ENCODE measurements around the gene PRG2.
A peak's percentile ranks its signal among the peaks of the same experiment; 100 is the strongest.

Gene PRG2

DNA sequence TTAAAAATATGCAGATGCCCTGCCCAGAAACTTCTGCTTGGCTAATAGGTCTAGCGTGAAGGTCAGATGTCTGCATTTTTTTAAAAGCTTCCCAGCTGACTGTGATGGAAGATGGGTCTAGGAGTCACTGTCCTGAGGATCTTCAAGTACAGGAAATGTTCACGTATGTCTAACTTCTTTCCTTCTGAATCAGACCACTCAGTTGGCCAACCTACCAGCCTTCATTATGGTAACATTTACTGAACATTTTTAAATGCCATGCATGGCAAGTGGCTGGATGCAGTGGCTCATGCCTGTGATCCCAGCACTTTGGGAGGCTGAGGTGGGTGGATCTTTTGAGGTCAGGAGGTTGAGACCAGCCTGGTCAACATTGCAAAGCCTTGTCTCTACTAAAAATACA is 1.1 kb upstream of the PRG2 start:
- TF ChIP-seq, protein P1, sequence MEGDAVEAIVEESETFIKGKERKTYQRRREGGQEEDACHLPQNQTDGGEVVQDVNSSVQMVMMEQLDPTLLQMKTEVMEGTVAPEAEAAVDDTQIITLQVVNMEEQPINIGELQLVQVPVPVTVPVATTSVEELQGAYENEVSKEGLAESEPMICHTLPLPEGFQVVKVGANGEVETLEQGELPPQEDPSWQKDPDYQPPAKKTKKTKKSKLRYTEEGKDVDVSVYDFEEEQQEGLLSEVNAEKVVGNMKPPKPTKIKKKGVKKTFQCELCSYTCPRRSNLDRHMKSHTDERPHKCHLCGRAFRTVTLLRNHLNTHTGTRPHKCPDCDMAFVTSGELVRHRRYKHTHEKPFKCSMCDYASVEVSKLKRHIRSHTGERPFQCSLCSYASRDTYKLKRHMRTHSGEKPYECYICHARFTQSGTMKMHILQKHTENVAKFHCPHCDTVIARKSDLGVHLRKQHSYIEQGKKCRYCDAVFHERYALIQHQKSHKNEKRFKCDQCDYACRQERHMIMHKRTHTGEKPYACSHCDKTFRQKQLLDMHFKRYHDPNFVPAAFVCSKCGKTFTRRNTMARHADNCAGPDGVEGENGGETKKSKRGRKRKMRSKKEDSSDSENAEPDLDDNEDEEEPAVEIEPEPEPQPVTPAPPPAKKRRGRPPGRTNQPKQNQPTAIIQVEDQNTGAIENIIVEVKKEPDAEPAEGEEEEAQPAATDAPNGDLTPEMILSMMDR (IDR thresholded peaks at IDR 0.05; ENCODE audit: low read depth, low read length): no peak
- no peak for TF ChIP-seq EZH2phosphoT487 (IDR thresholded peaks at IDR 0.05; ENCODE audit: low read depth)
- Histone ChIP-seq H3K9ac (ENCODE audit: low read length) (no peak overlapping the region), H3K4me3 (ENCODE audit: low read length) (no peak overlapping the region), H2AFZ (ENCODE audit: low read depth, low read length) (no peak overlapping the region), H4K20me1 (ENCODE audit: insufficient read depth, low read length) (no peaks in the 10 kb centered on the region), H3K4me2 (ENCODE audit: low read length) (no peak overlapping the region), H3K27me3 (ENCODE audit: low read depth, low read length) (no peaks in the 10 kb centered on the region), H3K9me3 (ENCODE audit: insufficient read depth, low read length) (no peaks in the 10 kb centered on the region), H3K36me3 (replicated peaks; ENCODE audit: low read depth, low read length) (no peaks in the 10 kb centered on the region), H3K79me2 (ENCODE audit: low read length) (no peaks in the 10 kb centered on the region), H3K4me1 (ENCODE audit: low read length) (peaks cover 10% of the 10 kb centered on the region), H3K27ac (ENCODE audit: low read length) (no peak overlapping the region)

DNA sequence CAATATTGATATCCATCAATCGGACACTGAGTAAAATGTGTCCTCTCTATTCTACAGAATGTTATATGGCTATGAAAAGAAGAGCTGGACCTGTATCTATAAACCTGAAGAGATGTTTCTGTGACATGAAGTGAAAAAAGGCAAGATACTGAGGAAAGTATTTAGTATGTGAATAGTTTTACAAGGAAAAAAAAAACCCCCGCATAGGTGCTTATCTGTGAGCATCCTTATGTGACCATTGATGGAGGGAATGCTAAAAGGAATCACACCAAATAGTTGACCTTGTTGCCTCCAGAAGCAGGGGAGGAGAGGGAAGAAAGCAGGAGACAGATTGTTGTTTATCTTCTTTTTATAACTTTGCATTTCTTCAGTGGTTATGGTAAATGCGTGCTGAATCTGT is 661 bp upstream of the PRG2 start:
- Histone ChIP-seq H3K27me3 (ENCODE audit: low read depth, low read length) (no peaks in the 10 kb centered on the region), H3K9ac (ENCODE audit: low read length) (no peak overlapping the region), H3K36me3 (replicated peaks; ENCODE audit: low read depth, low read length) (no peaks in the 10 kb centered on the region), H4K20me1 (ENCODE audit: insufficient read depth, low read length) (no peaks in the 10 kb centered on the region), H3K79me2 (ENCODE audit: low read length) (no peaks in the 10 kb centered on the region), H3K4me1 (ENCODE audit: low read length) (peaks cover 15% of the 10 kb centered on the region), H3K4me3 (ENCODE audit: low read length) (no peak overlapping the region), H3K9me3 (ENCODE audit: insufficient read depth, low read length) (no peaks in the 10 kb centered on the region), H3K27ac (ENCODE audit: low read length) (no peak overlapping the region), H2AFZ (ENCODE audit: low read depth, low read length) (no peak overlapping the region), H3K4me2 (ENCODE audit: low read length) (no peak overlapping the region)
- TF ChIP-seq, protein P1 (IDR thresholded peaks at IDR 0.05; ENCODE audit: low read depth, low read length): no peak
- TF ChIP-seq EZH2phosphoT487 (IDR thresholded peaks at IDR 0.05; ENCODE audit: low read depth): no peak

DNA sequence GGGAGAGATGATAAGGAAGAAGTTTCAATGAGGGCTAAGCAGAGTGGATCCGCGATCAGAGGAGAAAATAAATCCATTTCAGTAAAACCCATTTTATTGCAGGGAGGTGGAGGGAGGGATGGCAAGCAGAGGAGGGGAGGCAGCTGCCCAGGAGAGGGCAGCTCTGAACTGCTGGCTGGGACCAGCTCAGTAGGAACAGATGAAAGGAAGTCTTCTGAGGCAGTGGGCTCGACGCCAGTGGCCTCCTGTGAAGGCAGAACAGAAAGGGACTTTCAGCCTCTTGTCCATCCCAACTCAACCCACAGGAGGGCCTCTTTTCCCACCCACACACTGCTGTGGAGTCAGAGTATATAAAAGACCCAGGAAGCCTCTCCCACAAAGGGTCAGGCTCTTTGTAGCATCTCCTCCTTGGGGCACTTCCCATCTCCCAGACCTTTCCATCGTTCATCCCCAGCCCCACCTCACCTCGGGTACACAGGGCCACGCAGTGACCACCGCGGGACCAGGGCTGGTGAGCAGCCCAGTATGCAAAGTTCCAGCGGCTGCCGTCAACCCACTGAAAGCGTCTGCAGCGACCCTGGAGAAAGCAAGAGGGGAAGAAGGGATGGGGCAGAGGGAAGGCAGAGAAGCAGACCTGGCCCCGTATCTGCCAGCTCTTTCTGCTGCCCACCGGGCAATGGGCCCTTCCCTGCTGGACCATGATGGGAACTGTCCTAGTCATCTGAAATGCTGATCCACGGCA is 3.0 kb downstream of the PRG2 start:
- no peaks in the 10 kb centered on the region for H3K9me3 ChIP-seq (ENCODE audit: insufficient read depth, low read length)
- H3K79me2 ChIP-seq (ENCODE audit: low read length): no peaks in the 10 kb centered on the region
- H3K4me1 ChIP-seq (ENCODE audit: low read length): peaks cover 31% of the 10 kb centered on the region
- no peak overlapping the region for H3K27ac ChIP-seq (ENCODE audit: low read length)
- H3K27me3 ChIP-seq (ENCODE audit: low read depth, low read length): no peaks in the 10 kb centered on the region
- H2AFZ ChIP-seq (ENCODE audit: low read depth, low read length): no peak overlapping the region
- H3K9ac ChIP-seq (ENCODE audit: low read length): no peak overlapping the region
- H3K36me3 ChIP-seq (replicated peaks; ENCODE audit: low read depth, low read length): no peaks in the 10 kb centered on the region
- no peaks in the 10 kb centered on the region for H4K20me1 ChIP-seq (ENCODE audit: insufficient read depth, low read length)
- TF ChIP-seq, protein P1 (IDR thresholded peaks at IDR 0.05; ENCODE audit: low read depth, low read length): peak; percentile 39
- TF ChIP-seq EZH2phosphoT487 (IDR thresholded peaks at IDR 0.05; ENCODE audit: low read depth): no peak
- no peak overlapping the region for H3K4me3 ChIP-seq (ENCODE audit: low read length)
- H3K4me2 ChIP-seq (ENCODE audit: low read length): no peak overlapping the region

DNA sequence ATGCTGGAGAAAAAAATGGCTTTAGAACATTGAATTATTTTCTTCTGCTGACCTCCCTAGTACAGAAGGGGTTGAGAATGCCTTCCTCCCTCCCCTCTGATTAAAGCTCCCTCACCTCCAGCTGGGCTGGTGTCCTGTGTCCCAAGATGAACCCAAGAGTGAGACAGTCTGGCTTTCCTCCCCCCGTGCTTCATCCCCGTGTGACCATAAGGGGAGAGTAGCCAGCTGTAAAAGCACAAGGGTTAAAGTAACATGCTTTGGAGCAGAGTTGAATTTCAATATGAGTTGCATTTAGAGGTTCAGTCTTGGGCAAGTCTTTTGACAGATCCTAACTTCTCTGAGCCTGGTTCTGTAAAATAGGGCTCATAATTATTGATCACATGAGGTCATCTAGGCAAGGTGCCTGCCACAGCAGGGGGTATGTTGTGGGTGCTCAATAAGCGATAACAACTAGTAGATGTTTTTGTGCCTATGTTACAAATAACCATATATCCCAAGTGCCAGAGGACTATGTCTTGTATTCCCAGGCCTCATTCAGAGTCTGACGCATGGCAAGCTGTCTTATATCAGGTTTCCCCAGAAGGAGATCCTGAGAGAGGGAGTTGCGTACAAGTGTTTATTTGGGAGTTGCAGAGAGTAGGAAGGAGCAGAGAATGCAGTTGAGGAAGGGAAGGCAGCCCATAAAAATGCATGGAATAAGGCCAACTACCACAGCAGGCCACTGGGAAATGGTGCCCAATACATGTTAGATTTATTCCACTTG is 4.1 kb downstream of the PRG2 start:
- Histone ChIP-seq H3K9me3 (ENCODE audit: insufficient read depth, low read length) (no peaks in the 10 kb centered on the region), H3K4me1 (ENCODE audit: low read length) (peaks cover 31% of the 10 kb centered on the region), H3K4me3 (ENCODE audit: low read length) (no peak overlapping the region), H3K79me2 (ENCODE audit: low read length) (no peaks in the 10 kb centered on the region), H3K27me3 (ENCODE audit: low read depth, low read length) (no peaks in the 10 kb centered on the region), H3K4me2 (ENCODE audit: low read length) (peak overlapping the region; percentile 29), H4K20me1 (ENCODE audit: insufficient read depth, low read length) (no peaks in the 10 kb centered on the region), H3K9ac (ENCODE audit: low read length) (no peak overlapping the region; the same call in 1 of the 2 replicates), H3K27ac (ENCODE audit: low read length) (peak overlapping the region; percentile 11), H3K36me3 (replicated peaks; ENCODE audit: low read depth, low read length) (no peaks in the 10 kb centered on the region), H2AFZ (ENCODE audit: low read depth, low read length) (no peak overlapping the region)
- no peak for TF ChIP-seq EZH2phosphoT487 (IDR thresholded peaks at IDR 0.05; ENCODE audit: low read depth)
- TF ChIP-seq, protein P1 (IDR thresholded peaks at IDR 0.05; ENCODE audit: low read depth, low read length): no peak
